Stomach smooth muscle (tissue), 2 donors: Measurements from ENCODE around the gene TRAM2.
A peak's percentile ranks its signal among the peaks of the same experiment; 100 is the strongest.

Experiments used
- H3K27ac ChIP-seq: one replicate; pipeline ENCODE4 v1.7.0; 2013; ENCODE audit warnings: mild to moderate bottlenecking, low read length, inconsistent platforms
- H3K27me3 ChIP-seq, 2 donors: one replicate each; pipeline ENCODE4 v1.7.0; 2013; ENCODE audit warnings: low read length in 2 of 2; ENCODE audit not compliant: insufficient read depth in 2 of 2, control insufficient read depth in 1 of 2
- H3K36me3 ChIP-seq, 2 donors: one replicate each; pipeline ENCODE4 v1.7.0; 2013; ENCODE audit warnings: low read length in 2 of 2; ENCODE audit not compliant: control insufficient read depth in 2 of 2, insufficient read depth in 2 of 2
- H3K4me1 ChIP-seq: one replicate; pipeline ENCODE4 v1.7.0; 2013; ENCODE audit warnings: low read length; ENCODE audit not compliant: control insufficient read depth, insufficient read depth
- H3K4me3 ChIP-seq, 2 donors: one replicate each; pipeline ENCODE4 v1.7.0; 2013; ENCODE audit warnings: low read length in 2 of 2
- H3K9ac ChIP-seq, 2 donors: one replicate each; pipeline ENCODE4 v1.7.0; 2013; ENCODE audit warnings: low read length in 2 of 2, mild to moderate bottlenecking in 1 of 2
- H3K9me3 ChIP-seq, 2 donors: one replicate each; pipeline ENCODE4 v1.7.0; 2013; ENCODE audit warnings: low read length in 2 of 2; ENCODE audit not compliant: control insufficient read depth in 2 of 2
- donor health status: healthy.
- donor health status: Pancreatic carcinoma.

TRAM2 gene

GRCh38 chr6:52509281-52510212 is 67.3 kb downstream of the TRAM2 start:
- Histone ChIP-seq H3K9me3 (no peaks in the 10 kb centered on the region), H3K27ac (no peak overlapping the region), H3K36me3 (peaks cover 31 to 40% of the 10 kb centered on the region in 2 donors), H3K4me3 (no peak overlapping the region), H3K4me1 (peaks cover 44% of the 10 kb centered on the region), H3K9ac (no peak overlapping the region), H3K27me3 (no peaks in the 10 kb centered on the region)

GRCh38 chr6:52508261-52508739 is 68.6 kb downstream of the TRAM2 start:
- no peaks in the 10 kb centered on the region for H3K27me3 ChIP-seq
- H3K9me3 ChIP-seq, result no peaks in the 10 kb centered on the region
- H3K36me3 ChIP-seq, result peaks cover 31 to 35% of the 10 kb centered on the region in 2 donors
- H3K27ac ChIP-seq, result no peak overlapping the region
- H3K9ac ChIP-seq, result no peak overlapping the region
- peaks cover 51% of the 10 kb centered on the region for H3K4me1 ChIP-seq
- H3K4me3 ChIP-seq, result no peak overlapping the region

GRCh38 chr6:52507557-52508260 is 69.2 kb downstream of the TRAM2 start:
- Histone ChIP-seq H3K36me3 (peaks cover 31 to 34% of the 10 kb centered on the region in 2 donors), H3K4me3 (no peak overlapping the region), H3K9me3 (no peaks in the 10 kb centered on the region), H3K4me1 (peaks cover 48% of the 10 kb centered on the region), H3K27ac (no peak overlapping the region), H3K27me3 (no peaks in the 10 kb centered on the region), H3K9ac (no peak overlapping the region)

- no peak overlapping the region for H3K27ac ChIP-seq
- H3K27me3 ChIP-seq, result no peaks in the 10 kb centered on the region
- H3K9ac ChIP-seq, result no peak overlapping the region
- H3K9me3 ChIP-seq, result no peaks in the 10 kb centered on the region
- peaks cover 36% of the 10 kb centered on the region for H3K4me1 ChIP-seq
- peaks cover 40 to 45% of the 10 kb centered on the region in 2 donors for H3K36me3 ChIP-seq
- no peak overlapping the region for H3K4me3 ChIP-seq
Measured at GRCh38 chr6:52506476-52506875, 70.4 kb downstream of the TRAM2 start.

- H3K9me3 ChIP-seq, result no peaks in the 10 kb centered on the region
- H3K36me3 ChIP-seq, result peaks cover 40 to 45% of the 10 kb centered on the region in 2 donors
- no peak overlapping the region for H3K9ac ChIP-seq
- H3K4me3 ChIP-seq, result no peak overlapping the region
- peaks cover 33% of the 10 kb centered on the region for H3K4me1 ChIP-seq
- H3K27ac ChIP-seq, result peak overlapping the region; percentile 49
- H3K27me3 ChIP-seq, result no peaks in the 10 kb centered on the region
Measured at GRCh38 chr6:52505726-52506409, 71.0 kb downstream of the TRAM2 start.

- Histone ChIP-seq H3K27ac (peak overlapping the region; percentile 49), H3K36me3 (peaks cover 39 to 40% of the 10 kb centered on the region in 2 donors), H3K4me1 (peaks cover 43% of the 10 kb centered on the region), H3K4me3 (no peak overlapping the region), H3K9ac (no peak overlapping the region), H3K9me3 (no peaks in the 10 kb centered on the region), H3K27me3 (no peaks in the 10 kb centered on the region)
Measured at GRCh38 chr6:52504782-52505136, 72.1 kb downstream of the TRAM2 start.

GRCh38 chr6:52503851-52504781 is 72.7 kb downstream of the TRAM2 start:
- H3K9me3 ChIP-seq, result no peaks in the 10 kb centered on the region
- no peaks in the 10 kb centered on the region for H3K27me3 ChIP-seq
- H3K27ac ChIP-seq, result peak overlapping the region; percentile 37
- no peak overlapping the region for H3K4me3 ChIP-seq
- no peak overlapping the region for H3K9ac ChIP-seq
- peaks cover 34% of the 10 kb centered on the region in 2 donors for H3K36me3 ChIP-seq
- H3K4me1 ChIP-seq, result peaks cover 47% of the 10 kb centered on the region

- Histone ChIP-seq H3K27me3 (no peaks in the 10 kb centered on the region), H3K4me1 (peaks cover 54% of the 10 kb centered on the region), H3K9me3 (no peaks in the 10 kb centered on the region), H3K4me3 (no peak overlapping the region), H3K36me3 (peaks cover 28 to 31% of the 10 kb centered on the region in 2 donors), H3K27ac (peak overlapping the region; percentile 37), H3K9ac (no peak overlapping the region)
Measured at GRCh38 chr6:52503323-52503747, 73.5 kb downstream of the TRAM2 start.

- H3K27ac ChIP-seq, result peak overlapping the region; percentile 11
Measured at GRCh38 chr6:52502306-52503029, 74.4 kb downstream of the TRAM2 start.

More at GRCh38 chr6:52502306-52503029, 74.4 kb downstream of the TRAM2 start:
- no peak overlapping the region for H3K9ac ChIP-seq
- H3K9me3 ChIP-seq, result no peaks in the 10 kb centered on the region
- H3K36me3 ChIP-seq, result peaks cover 22 to 25% of the 10 kb centered on the region in 2 donors
- peaks cover 60% of the 10 kb centered on the region for H3K4me1 ChIP-seq
- no peak overlapping the region for H3K4me3 ChIP-seq
- H3K27me3 ChIP-seq, result no peaks in the 10 kb centered on the region
